Endometrial microvascular endothelial cells (primary cell): ENCODE measurements around the gene NONO. TPM values are rescaled to one million over a fixed set of nuclear protein-coding genes. Genes with fewer than 3 reads are reported as not detected.
"Not testable (repeated sequence)": the region's sequence is repeated elsewhere in the genome, so short reads cannot be mapped to it uniquely, and the experiment has no call there.

Experiments
- in situ Hi-C: cut with HindIII; loops from 2 replicates; pipeline ENCODE4 v1.10.0; 2017; ENCODE audit warnings: low sequenced_read_pairs, low pct_unique_long_range_greater_than_20kb; ENCODE audit errors: inconsistent ontology term
- total RNA-seq: library from RNA; depleted of rRNA; stranded (reverse); fragments of >200 nt; gene quantifications from one replicate; pipeline ENCODE4 v1.2.3, GENCODE V29; 2015; ENCODE audit errors: inconsistent ontology term

The NONO gene
- 383 TPM for total RNA-seq

- in situ Hi-C loops, result no loop called here
Observed at GRCh38 chrX:71283403-71284143, at the start of gene NONO. Gene NONO (plus strand): TSS chrX:71283635. CDS start chrX:71290638, 7,003 bp downstream.

GRCh38 chrX:71235482-71235881 is 48.0 kb upstream of the NONO start:
- in situ Hi-C loops, result no loop called here

- in situ Hi-C loops, result no loop called here
Observed at GRCh38 chrX:71236836-71237235, 46.6 kb upstream of the NONO start.

- in situ Hi-C loops, result no loop called here
Observed at GRCh38 chrX:71239781-71240180, 43.7 kb upstream of the NONO start.

- in situ Hi-C loops, result no loop called here
Observed at GRCh38 chrX:71241301-71241700, 42.1 kb upstream of the NONO start.

GRCh38 chrX:71244359-71245128 is 38.9 kb upstream of the NONO start:
- in situ Hi-C loops, result no loop called here

GRCh38 chrX:71245159-71245558 is 38.3 kb upstream of the NONO start:
- in situ Hi-C loops, result no loop called here

GRCh38 chrX:71250841-71251240 is 32.6 kb upstream of the NONO start:
- in situ Hi-C loops, result no loop called here

GRCh38 chrX:71251466-71251973 is 31.9 kb upstream of the NONO start:
- in situ Hi-C loops, result no loop called here

- in situ Hi-C loops, result no loop called here
Observed at GRCh38 chrX:71252221-71252620, 31.2 kb upstream of the NONO start.

GRCh38 chrX:71253253-71254091 is 30.0 kb upstream of the NONO start:
- in situ Hi-C loops, result no loop called here

- in situ Hi-C loops, result no loop called here
Observed at GRCh38 chrX:71254092-71254963, 29.1 kb upstream of the NONO start, which contains the start of gene ZMYM3. Gene ZMYM3 (minus strand): TSS chrX:71254140. CDS start chrX:71253255, 885 bp downstream.

- in situ Hi-C loops, result no loop called here
Observed at GRCh38 chrX:71256051-71256450, 27.4 kb upstream of the NONO start.

- in situ Hi-C loops, result no loop called here
Observed at GRCh38 chrX:71256856-71257255, 26.6 kb upstream of the NONO start.

- in situ Hi-C loops, result not testable (repeated sequence)
Observed at GRCh38 chrX:71268624-71269023, 14.8 kb upstream of the NONO start.

GRCh38 chrX:71269801-71270395 is 13.5 kb upstream of the NONO start:
- in situ Hi-C loops, result no loop called here

- in situ Hi-C loops, result not testable (repeated sequence)
Observed at GRCh38 chrX:71272313-71272712, 11.1 kb upstream of the NONO start.

GRCh38 chrX:71281300-71281699 is 2.1 kb upstream of the NONO start:
- in situ Hi-C loops, result not testable (repeated sequence)
